HG03139 (cell line): ENCODE results near the gene SIRT6.
"Not testable (repeated sequence)": the region's sequence is repeated elsewhere in the genome, so short reads cannot be mapped to it uniquely, and the experiment has no call there.

ENCODE experiments used
- ATAC-seq: cut with Tn5 transposase; IDR thresholded peaks from one replicate; pipeline ENCODE4 v1.9.1; 2021; ENCODE audit not compliant: unreplicated experiment

Gene SIRT6

DNA sequence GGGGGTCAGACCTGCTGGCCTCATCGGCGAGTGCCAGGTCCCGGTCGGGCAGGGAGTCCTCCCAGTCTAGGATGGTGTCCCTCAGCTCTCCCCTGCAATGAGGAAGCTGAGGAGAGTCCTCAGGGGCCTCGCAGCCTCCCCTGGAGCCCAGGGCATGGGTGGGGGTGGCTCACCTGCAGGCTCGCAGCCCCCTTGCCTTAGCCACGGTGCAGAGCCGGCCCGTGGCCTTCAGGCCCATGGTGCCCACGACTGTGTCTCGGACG lies 6.8 kb downstream of the SIRT6 start:
- ATAC-seq, result no peak

GRCh38 chr19:4174895-4175668 lies 7.3 kb downstream of the SIRT6 start:
- ATAC-seq, result no peak

GRCh38 chr19:4174213-4174894 lies 8.0 kb downstream of the SIRT6 start:
- no peak for ATAC-seq

GRCh38 chr19:4173479-4174212 lies 8.7 kb downstream of the SIRT6 start:
- ATAC-seq, result no peak

DNA sequence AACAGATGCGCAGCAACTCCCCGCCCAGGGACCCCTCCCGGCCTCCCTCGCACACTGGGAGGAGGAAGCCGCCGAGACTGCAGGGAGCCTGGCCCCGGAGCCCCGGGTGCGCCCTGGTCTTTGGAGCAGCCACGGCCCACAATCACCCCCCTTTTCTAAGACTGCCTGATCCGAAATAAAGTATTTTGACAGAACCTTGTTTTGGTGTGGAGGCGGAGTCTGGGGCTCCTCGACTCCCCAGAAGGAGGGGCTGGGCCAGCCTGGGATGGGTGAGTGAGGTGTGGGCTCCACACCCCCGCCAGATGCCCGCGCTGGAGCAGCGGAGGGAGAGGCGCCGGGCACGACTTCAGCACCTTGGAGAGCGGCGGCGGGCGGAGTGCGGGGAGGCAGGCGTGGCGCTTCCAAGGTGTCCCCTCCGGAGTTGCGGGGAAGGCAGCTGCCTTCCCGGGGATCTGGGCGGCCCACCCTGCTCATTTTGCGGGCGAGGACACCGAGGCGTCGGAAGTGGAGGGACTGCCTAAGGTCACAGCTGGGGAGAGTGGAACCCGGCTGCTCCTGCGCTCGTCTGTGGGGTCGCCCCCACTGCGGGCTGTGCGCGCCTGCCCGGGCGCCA lies 9.4 kb downstream of the SIRT6 start:
- ATAC-seq, result no peak

DNA sequence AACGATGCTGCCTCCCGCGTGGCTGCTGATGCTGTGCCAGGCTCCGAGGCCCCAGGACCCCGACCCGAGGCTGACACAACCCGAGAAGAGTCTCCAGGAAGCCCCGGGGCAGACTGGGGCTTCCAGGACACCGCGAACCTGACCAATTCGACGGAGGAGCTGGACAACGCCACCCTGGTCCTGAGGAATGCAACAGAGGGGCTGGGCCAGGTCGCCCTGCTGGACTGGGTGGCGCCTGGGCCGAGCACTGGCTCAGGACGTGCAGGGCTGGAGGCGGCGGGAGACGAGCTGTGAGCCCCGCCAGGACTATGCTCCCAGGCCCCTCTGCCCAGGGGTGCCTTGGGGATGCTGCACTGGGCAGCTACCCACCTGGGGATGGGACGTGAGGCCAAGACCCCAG lies 10.7 kb downstream of the SIRT6 start:
- ATAC-seq, result no peak

GRCh38 chr19:4164262-4164661 lies 18.1 kb downstream of the SIRT6 start:
- ATAC-seq, result no peak

- no peak for ATAC-seq
These were observed 20.8 kb downstream of the SIRT6 start for GRCh38 chr19:4161415-4162077.

GRCh38 chr19:4157971-4158370 lies 24.4 kb downstream of the SIRT6 start:
- not testable (repeated sequence) for ATAC-seq

DNA sequence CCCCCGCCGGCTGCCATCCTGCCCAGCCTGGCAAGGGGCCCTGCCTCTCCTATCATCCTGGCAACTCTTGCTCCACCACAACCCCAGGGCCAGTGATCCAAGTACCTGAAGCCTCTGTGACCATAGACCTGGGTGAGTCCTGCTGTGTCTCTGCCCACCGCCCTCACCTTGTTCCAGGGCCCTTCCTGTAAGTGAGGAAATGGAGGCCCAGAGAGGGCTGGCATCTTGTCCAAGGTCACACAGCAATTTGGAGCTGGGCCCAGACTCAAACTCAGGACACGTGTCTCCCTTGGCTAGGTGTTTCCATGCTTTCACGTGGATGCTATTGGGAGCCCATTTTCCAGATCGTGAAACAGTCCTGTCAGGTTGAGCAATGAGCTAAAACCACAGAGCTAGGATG lies 25.2 kb downstream of the SIRT6 start:
- ATAC-seq, result no peak

DNA sequence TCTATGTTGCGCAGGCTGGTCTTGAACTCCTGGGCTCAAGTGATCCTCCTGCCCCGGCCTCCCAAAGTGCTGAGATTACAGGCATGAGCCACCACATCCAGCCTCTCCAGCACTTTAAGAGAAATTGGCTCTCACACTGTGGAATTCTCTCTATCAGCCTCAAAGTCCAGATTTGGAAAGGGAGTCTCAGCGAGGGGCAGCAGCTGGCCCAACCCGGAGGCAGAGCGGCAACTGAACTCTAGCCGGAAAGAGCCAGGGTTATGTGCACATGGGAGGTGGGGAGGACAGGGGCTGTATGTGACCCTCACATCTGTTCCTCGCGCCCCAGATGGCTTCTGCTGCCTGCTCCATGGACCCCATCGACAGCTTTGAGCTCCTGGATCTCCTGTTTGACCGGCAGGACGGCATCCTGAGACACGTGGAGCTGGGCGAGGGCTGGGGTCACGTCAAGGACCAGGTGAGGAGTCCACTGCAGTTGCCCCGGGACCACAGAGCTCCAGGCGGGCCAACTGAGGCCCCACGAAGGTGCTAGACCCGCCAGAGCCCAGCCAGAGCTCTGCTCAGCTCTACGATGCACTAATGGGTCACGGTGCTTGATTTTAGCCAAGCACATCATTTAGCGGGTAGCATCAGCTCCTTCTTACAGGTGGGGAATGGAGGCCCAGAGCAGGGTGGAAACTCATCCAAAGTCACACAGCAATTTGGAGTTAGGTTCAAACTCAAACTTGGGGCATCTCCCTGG lies 27.6 kb downstream of the SIRT6 start:
- ATAC-seq, result no peak

DNA sequence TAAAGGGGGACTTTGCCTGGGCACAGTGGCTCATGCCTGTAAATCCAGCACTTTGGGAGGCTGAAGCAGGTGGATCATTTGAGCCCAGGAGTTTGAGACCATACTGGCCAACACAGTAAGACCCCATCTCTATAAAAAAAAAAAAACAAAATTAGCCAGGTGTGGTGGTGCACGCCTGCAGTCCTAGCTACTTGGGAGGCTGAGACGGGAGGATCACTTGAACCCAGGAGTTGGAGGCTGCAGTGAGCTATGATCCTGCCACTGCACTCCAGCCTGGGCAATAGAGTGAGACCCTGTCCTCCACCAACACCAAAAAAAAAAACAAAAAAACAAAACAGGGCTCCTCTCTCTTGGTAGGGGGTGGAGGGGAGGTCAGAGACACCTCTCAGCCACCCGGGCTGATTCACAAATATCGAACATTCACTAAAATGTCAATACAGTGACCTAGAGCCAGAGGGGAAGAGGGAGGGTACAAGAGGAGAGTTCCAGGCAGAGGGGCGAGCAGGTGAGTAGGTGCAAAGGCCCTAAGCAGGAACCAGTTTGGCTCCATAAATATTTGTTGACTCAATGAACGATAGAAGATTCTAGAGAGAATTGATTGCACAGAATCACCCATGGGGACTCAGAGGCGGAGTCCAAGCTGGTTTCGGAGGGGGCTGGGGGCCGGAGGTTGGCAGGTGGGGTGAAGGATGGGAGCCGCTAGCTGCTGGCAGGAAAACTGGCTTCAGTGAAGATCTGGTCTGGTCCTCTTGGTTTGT lies 29.9 kb downstream of the SIRT6 start:
- no peak for ATAC-seq

DNA sequence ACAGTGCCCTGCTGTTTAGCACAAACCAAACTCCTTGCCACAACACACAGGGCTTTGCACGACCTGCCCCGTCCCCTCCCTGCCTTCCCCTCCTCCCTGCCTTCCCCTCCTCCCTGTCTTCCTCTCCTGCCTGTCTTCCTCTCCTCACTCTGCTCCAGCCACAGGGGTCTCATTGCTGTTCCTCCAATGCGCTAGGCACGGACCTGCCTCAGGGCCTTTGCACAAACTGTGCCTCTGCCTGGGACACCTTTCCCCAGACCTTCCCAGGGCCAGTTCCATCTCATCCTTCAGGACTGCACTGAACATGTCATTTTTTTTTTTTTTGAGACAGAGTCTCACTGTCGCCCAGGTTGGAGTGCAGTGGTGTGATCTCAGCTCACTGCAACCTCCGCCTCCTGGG lies 30.7 kb downstream of the SIRT6 start:
- no peak for ATAC-seq

- no peak for ATAC-seq
These were observed 32.7 kb downstream of the SIRT6 start for GRCh38 chr19:4149518-4150288.

DNA sequence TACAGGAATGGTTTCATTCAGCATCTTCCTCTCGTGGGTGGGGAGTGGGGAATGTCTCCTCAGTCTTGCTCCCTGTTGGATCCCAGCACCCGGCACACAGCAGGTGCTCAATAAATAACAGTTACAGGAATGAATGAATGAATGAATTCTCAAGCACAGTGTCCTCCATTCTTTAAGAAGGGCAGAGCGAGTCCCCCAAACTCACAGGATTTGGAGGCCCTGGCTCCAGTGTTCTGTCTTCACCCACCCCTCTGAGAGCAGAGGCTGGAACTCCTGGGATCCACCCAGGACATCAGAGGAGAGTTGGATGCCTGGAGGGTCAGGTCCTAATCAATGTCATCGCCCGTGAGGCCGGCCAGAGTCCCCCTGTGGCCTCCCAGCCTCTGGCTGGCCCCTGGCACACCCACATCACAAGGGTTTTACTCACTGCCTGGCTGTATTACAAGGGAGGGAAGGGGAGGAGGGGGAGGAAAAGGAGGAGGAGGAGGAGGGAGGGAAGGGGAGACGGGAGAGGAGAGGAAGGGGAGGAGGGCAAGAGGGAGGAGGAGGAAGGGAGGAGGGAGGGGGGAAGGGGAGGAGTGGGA lies 37.6 kb downstream of the SIRT6 start:
- ATAC-seq, result no peak

DNA sequence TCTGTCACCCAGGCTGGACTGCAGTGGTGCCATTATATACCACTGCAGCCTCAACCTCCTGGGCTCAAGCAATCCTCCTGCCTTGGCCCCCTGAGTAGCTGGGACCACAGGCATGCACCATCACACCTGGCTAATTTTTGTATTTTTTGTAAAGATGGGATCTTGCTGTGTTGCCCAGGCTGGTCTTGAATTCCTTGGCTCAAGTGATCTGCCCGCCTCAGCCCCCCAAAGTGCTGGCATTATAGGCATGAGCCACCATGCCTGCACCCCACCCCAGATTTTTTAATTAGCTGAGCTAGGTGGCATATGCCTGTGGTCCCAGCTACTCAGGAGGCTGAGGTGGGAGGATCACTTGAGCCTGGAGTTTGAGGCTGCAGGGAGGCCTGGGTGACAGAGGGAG lies 39.4 kb downstream of the SIRT6 start:
- not testable (repeated sequence) for ATAC-seq

- no peak for ATAC-seq
These were observed 42.1 kb downstream of the SIRT6 start for GRCh38 chr19:4140237-4140711.

- no peak for ATAC-seq
These were observed 42.6 kb downstream of the SIRT6 start for GRCh38 chr19:4139614-4140236.
